ENCODE results near the gene KICS2. TPM values are rescaled to one million over a fixed set of nuclear protein-coding genes. Genes with fewer than 3 reads are reported as not detected.
A peak's percentile ranks its signal among the peaks of the same experiment; 100 is the strongest.

Gene KICS2
- total RNA-seq, result 6.9 TPM

DNA sequence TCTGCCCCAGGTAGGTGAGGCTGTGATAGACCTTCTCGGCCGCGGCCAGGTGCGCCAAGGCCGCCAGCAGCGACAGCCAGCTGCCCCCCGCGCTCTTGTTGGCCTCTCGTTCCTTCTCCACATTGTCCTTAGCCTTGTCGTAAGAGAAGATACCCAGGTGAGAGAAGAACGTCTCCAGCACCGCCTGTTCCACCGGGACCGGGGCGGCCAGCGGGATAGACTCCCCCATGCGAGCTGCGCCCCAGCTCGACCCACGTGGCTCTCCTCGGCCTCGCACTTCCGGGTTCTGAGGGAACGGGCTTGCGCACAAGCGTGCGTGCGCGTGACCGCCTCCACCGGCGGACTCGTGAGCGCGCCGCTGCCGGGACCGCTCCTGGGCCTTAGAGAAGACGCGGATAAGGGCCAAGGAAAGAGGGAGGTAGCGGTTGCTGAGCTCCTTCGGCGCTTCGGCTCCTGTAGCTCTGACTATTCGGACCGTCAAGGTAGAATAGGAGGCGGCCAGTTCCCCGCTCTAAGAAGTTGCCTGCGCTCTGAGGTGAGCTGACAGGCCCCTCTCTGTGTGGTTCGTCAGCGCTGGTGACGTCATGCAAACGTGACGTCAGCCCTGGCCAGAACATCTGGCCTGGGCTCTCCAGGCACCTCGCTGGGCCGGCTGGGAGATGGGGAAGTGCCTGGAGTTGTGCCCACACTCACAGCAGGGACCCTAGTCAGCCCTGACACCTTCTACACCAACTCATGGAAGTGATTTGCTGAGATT is at the start of gene KICS2:
Gene KICS2, minus strand, starts transcription at position 288 of the 757 bp plus-strand sequence. Its CDS starts 59 bp downstream, at position 229.
- DNase-seq (ENCODE audit: low spot score) (peak; percentile 95), ATAC-seq (peak; percentile 97)

GRCh38 chr12:64270411-64270810 is 48.3 kb upstream of the KICS2 start:
- no peak for ATAC-seq

DNA sequence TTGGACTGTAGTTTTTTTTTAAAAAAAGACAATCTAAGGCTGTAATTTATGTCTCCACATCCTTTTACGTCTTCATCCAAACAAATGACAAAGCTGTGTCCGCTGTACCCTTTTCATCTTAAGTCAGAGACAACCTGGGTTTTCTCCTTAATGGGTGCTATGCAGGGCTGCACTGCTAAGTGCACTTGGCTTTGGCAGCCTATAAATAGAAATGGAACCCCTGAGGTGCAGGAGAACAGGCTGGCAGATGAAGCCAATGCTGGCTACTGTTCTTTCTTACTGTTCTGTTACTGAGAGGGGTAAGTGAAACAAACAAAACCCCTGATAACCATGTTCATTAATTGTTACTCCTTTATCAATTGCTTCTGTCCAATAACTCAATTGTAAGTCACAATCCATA is 47.1 kb upstream of the KICS2 start:
- ATAC-seq (no peak), DNase-seq (ENCODE audit: low spot score) (no peak)

More at GRCh38 chr12:64270411-64270810, 48.3 kb upstream of the KICS2 start:
- DNase-seq (ENCODE audit: low spot score), result no peak

GRCh38 chr12:64268409-64268808 is 46.3 kb upstream of the KICS2 start:
- DNase-seq (ENCODE audit: low spot score) (no peak), ATAC-seq (no peak)

DNA sequence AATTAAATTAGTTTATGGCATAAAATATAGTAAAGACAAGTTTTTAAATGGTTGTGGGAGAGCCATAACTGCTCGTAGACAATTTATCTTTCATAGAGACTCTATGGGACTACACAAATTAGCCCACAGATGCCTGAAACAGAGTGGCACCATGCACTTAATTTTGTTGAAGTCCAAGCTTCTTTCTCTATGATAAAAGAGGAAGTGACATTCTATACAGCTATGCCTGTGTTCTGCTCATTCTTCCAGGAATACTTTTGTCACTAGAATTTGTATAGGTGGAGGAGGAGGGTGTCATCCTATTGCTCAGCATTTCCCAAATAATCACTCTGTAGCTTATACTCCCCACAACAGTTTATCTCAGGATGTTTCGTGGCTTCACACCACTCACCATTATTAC is 43.7 kb upstream of the KICS2 start:
- DNase-seq (ENCODE audit: low spot score) (no peak), ATAC-seq (no peak)

DNA sequence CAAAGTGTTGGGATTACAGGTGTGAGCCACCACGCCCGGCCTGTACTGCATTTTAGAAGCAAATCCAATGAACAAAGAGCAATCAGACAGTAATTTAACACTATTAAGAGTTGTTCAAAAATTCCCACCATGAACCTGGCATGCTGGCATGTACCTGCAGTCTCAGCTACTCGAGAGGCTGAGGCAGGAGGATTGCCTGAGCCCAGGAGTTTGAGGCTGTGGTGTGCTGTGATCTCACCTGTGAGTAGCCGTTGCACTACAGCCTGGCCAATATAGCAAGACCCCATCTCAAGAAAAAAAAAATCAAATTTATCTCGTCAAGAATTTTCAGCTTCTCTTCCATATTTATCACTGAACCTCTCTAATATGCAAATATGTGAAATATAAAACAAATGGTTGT is 39.7 kb upstream of the KICS2 start:
- no peak for ATAC-seq
- DNase-seq (ENCODE audit: low spot score), result no peak

GRCh38 chr12:64258576-64258975 is 36.5 kb upstream of the KICS2 start:
- no peak for ATAC-seq
- DNase-seq (ENCODE audit: low spot score), result no peak

- ATAC-seq, result peak; percentile 80
- DNase-seq (ENCODE audit: low spot score), result no peak
Observed at GRCh38 chr12:64256166-64256800, 34.2 kb upstream of the KICS2 start.

- ATAC-seq, result no peak
- no peak for DNase-seq (ENCODE audit: low spot score)
Observed at GRCh38 chr12:64255249-64255648, 33.2 kb upstream of the KICS2 start.

- no peak for DNase-seq (ENCODE audit: low spot score)
- no peak for ATAC-seq
Observed at GRCh38 chr12:64253356-64253755, 31.3 kb upstream of the KICS2 start.

DNA sequence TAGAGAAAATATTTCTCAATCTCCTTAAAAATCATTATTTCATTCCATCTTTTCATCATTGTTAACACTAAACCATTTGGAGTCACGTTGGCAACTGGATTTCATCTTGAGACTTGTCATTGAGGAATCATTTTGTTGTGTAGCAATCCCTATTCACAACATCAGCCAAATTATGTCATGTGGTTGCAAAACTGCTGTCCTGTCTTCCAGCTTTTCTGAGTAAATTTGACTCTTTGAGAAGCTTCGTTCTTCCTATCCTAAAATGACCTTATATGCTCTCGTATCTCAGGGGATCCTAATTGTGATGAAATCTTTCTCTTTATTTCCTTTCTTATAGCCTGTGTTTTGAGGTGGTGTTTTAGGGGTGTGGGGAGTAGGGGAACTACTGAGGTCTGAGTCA is 30.6 kb upstream of the KICS2 start:
- peak; percentile 63 for ATAC-seq
- DNase-seq (ENCODE audit: low spot score), result no peak

DNA sequence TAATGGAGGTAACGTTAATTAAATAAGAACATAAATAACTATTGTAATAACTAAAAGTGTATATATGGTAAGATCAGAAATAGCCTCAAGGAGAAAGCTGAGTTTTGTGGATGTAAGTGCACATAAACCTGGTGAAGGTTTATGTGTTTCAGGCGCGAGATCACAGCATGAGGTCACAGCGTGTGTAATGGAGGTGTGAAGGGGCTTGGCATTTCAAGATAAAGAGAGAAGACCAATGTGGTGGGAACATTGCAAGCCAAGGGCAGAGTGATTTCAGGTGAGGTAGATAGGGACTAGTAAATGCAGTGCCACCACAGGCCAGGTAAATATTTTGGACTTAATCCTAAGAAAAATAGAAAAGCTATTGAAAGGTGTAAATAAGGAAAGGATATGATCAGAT is 21.7 kb upstream of the KICS2 start:
- DNase-seq (ENCODE audit: low spot score) (no peak), ATAC-seq (no peak)

DNA sequence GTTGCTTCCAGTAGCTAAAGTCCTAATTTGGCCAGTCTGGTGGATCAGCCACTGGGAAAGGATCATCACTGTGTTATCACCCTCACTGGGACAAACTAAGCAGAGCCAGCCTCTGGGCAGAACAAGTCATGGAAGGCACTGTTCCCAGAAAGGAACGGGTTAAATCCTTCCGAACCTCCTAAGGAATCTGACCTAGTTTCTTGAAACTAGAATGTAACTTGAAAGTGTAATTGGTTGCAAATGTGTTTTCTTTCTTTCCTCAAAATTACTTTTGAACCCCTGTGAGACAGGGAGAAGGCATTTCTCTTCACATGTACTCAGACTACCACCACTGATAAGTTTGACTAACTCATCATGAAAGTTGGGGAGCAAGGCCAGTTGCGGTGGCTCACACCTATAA is 18.7 kb upstream of the KICS2 start:
- ATAC-seq (no peak), DNase-seq (ENCODE audit: low spot score) (no peak)

- ATAC-seq (no peak), DNase-seq (ENCODE audit: low spot score) (no peak)
Observed at GRCh38 chr12:64237382-64237781, 15.3 kb upstream of the KICS2 start.

- DNase-seq (ENCODE audit: low spot score), result no peak
- ATAC-seq, result no peak
Observed at GRCh38 chr12:64236549-64236948, 14.5 kb upstream of the KICS2 start.

DNA sequence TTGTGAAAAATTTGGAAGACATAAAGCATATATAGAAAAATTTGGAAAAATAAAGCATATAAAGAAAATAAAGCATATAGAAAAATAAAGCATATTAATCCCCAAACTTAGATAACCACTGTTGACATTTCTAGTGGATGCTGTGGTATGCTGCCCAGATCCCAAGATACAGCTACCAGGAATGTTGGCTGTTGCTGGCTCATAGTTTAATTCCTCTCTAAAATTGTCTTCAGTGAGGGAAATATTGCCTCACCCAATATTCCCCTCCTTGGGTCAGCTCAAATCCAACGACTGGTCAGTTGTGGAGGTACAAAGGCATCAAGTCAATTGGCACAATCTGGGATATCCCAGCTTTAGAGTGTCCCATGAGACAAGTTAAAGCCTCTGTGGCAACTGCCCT is 10.1 kb upstream of the KICS2 start:
- DNase-seq (ENCODE audit: low spot score) (no peak), ATAC-seq (no peak)

DNA sequence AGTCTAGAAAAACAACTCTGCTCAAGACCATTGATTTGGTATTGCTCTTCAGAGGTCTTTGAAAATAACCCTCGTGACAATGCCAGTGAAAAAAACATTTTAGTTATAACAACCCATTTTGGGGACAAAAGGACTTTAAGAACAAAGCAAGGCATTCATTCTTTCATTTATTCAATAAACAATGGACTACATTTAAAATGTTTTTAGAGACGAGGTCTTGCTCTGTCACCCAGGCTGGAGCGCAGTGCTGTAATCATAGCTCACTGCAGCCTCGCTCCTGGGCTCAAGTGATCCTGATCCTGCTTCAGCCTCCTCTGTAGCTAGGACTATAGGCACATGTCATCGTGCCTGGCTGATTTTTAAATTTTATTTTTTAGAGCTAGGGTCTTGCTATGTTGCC is 7.7 kb upstream of the KICS2 start:
- no peak for ATAC-seq

GRCh38 chr12:64229240-64229639 is 7.1 kb upstream of the KICS2 start:
- no peak for DNase-seq (ENCODE audit: low spot score)
- no peak for ATAC-seq

More for the DNA sequence above, 7.7 kb upstream of the KICS2 start:
- no peak for DNase-seq (ENCODE audit: low spot score)

DNA sequence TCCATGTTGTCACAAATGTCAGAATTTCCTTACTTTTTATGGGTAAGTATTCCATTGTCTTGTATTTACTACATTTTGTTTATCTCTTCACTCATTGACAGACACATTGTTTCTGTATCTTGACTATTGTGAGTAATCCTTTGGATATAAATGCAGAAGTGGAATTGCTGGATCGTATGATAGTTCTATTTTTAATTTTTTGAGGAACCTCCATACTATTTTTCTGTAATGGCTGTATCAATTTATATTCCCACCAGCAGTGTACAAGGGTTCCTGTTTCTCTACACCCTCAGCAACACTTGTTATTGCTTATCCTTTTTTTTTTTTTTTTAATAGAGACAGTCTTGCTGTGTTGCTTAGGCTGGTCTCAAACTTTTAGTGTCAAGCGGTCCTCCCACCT is 3.5 kb upstream of the KICS2 start:
- no peak for ATAC-seq

DNA sequence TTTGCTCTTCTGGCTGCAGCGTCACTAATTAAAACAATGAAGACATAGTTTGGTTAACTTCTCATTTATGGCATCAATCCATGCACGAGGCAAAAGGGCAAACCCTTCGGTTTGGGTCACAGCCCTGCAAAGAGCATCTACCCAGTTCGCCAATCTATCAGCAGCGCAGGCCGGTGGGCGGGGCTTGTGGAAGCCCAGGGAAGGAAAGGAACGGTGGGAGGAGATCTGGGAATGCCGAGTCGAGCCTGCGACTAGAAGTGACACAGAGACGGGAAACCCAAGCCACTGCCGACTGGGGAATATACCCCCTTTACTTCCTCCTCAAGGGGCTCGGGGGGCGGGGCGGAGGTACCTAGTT is 466 bp downstream of the KICS2 start:
- ATAC-seq, result peak; percentile 92
- DNase-seq (ENCODE audit: low spot score), result peak; percentile 91

More for the DNA sequence above, 3.5 kb upstream of the KICS2 start:
- DNase-seq (ENCODE audit: low spot score), result no peak

GRCh38 chr12:64220046-64220445 is 2.0 kb downstream of the KICS2 start:
- ATAC-seq (no peak), DNase-seq (ENCODE audit: low spot score) (no peak)

DNA sequence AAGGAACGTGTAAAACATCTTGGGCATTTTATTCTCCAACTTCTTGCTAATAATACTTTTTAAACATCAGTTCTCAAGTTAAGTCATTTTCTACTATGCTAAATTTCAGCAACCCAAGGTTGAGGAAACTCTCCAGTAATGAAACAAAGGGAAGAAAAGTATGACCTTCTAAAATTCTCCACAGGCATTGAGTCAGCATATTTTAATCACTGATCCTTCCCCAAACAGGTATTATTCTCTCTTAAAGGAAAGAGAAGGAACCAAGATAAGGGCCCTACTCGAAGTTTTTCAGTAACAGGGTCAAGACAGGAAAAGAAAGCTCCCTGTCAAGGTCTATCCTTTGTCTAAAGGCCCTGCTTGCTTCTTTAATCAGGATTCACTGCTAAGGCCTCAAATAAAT is 3.0 kb downstream of the KICS2 start:
- no peak for ATAC-seq
- DNase-seq (ENCODE audit: low spot score), result no peak

- DNase-seq (ENCODE audit: low spot score) (no peak), ATAC-seq (no peak)
Observed at GRCh38 chr12:64218597-64218996, 3.5 kb downstream of the KICS2 start.
